B cell (primary cell): ENCODE data around the gene JAM2. TPM values are rescaled to one million over a fixed set of nuclear protein-coding genes. Genes with fewer than 3 reads are reported as not detected.

Experiments used
- ATAC-seq: fragments of 200-7000 bp; cut with Tn5 transposase; one replicate; pipeline ENCODE4 v1.10.0; 2021; ENCODE audit warnings: low read depth, mild to moderate bottlenecking, moderate number of reproducible peaks, moderate library complexity
- CTCF ChIA-PET: fragments of 350-600 bp; sonication (Branson Sonifier 250); formaldehyde crosslinking; loops from one replicate; lab custom pipeline; 2021; ENCODE audit warnings: antibody characterized with exemption, inconsistent platforms; lab: Charles Lee
- POLR2A ChIA-PET: fragments of 350-600 bp; sonication (Branson Sonifier 250); formaldehyde crosslinking; loops from one replicate; lab custom pipeline; 2021; ENCODE audit warnings: antibody characterized with exemption; lab: Charles Lee
- DNase-seq: peaks from one replicate; pipeline ENCODE4 v3.0.0; 2013
- H2AFZ ChIP-seq: 2 replicates; pipeline ENCODE4 v1.6.1; 2012; ENCODE audit warnings: mild to moderate bottlenecking, low read depth, low read length; ENCODE audit not compliant: insufficient read depth, poor library complexity, severe bottlenecking
- H3K27ac ChIP-seq, 2 donors: 1 replicate in 1 of 2; 2 replicates in 1 of 2; pipeline ENCODE4 v1.5.1; 2012 to 2013; ENCODE audit warnings: low read length in 2 of 2, mild to moderate bottlenecking in 2 of 2, moderate library complexity in 1 of 2
- H3K27me3 ChIP-seq, 4 experiments: fragments of 200-600 bp in 1 of 4; sonication (generic) in 1 of 4; replicated peaks in 1 of 4; 1 replicate in 2 of 4; 2 replicates in 2 of 4; pipeline versions ENCODE4 v1.6.1 to v1.7.0; 2013 to 2016; ENCODE audit warnings: low read length in 3 of 4, mild to moderate bottlenecking in 2 of 4, mixed read lengths in 1 of 4, moderate library complexity in 1 of 4; ENCODE audit not compliant: insufficient read depth in 4 of 4, control insufficient read depth in 3 of 4; ENCODE audit errors: control extremely low read depth in 1 of 4
- H3K36me3 ChIP-seq, 2 experiments: replicated peaks in 1 of 2; 1 replicate in 1 of 2; 2 replicates in 1 of 2; pipeline versions ENCODE4 v1.6.1 to v1.7.1; 2013; ENCODE audit warnings: low read length in 1 of 2; ENCODE audit not compliant: insufficient read depth in 2 of 2, control insufficient read depth in 1 of 2; ENCODE audit errors: control extremely low read depth in 1 of 2, extremely low read depth in 1 of 2
- H3K4me1 ChIP-seq, 2 donors: fragments of 200-600 bp in 1 of 2; sonication (generic) in 1 of 2; 1 replicate in 1 of 2; 2 replicates in 1 of 2; pipeline versions ENCODE4 v1.5.1 to v1.6.1; 2013 to 2017; ENCODE audit warnings: low read length in 2 of 2; ENCODE audit not compliant: control insufficient read depth in 2 of 2, insufficient read depth in 2 of 2
- H3K4me2 ChIP-seq: replicated peaks from 2 replicates; pipeline ENCODE3; 2012; ENCODE audit warnings: mild to moderate bottlenecking, low read depth, low read length; ENCODE audit not compliant: poor library complexity, severe bottlenecking
- H3K4me3 ChIP-seq, 5 experiments: fragments of 200-600 bp in 1 of 5; sonication (generic) in 1 of 5; 1 replicate in 3 of 5; 2 replicates in 2 of 5; pipeline versions ENCODE4 v1.5.1 to v1.7.0; 2011 to 2016; ENCODE audit warnings: low read length in 4 of 5, mild to moderate bottlenecking in 4 of 5, low read depth in 2 of 5, control low read depth in 1 of 5, moderate library complexity in 1 of 5; ENCODE audit not compliant: insufficient read depth in 1 of 5; ENCODE audit errors: control extremely low read depth in 1 of 5, extremely low read depth in 1 of 5
- H3K79me2 ChIP-seq: fragments of 200-600 bp; sonication (generic); one replicate; pipeline ENCODE4 v1.6.0; 2016; ENCODE audit warnings: low read length; ENCODE audit not compliant: control insufficient read depth, insufficient read depth
- H3K9ac ChIP-seq: fragments of 200-600 bp; sonication (generic); 2 replicates; pipeline ENCODE4 v1.6.1; 2017; ENCODE audit warnings: mild to moderate bottlenecking, low read length, moderate library complexity
- H3K9me3 ChIP-seq, 3 donors: one replicate each; pipeline versions ENCODE4 v1.6.1 to v1.7.1; 2013; ENCODE audit warnings: low read length in 2 of 3; ENCODE audit not compliant: control insufficient read depth in 2 of 3, insufficient read depth in 1 of 3; ENCODE audit errors: control extremely low read depth in 1 of 3
- H4K20me1 ChIP-seq: 2 replicates; pipeline ENCODE4 v1.6.0; 2012; ENCODE audit warnings: mild to moderate bottlenecking, low read length; ENCODE audit not compliant: insufficient read depth, control insufficient read depth, poor library complexity, severe bottlenecking
- H3K27ac Mint-ChIP-seq: one replicate; pipeline ENCODE4 v1.8.0; 2021; ENCODE audit warnings: mixed read lengths
- H3K27me3 Mint-ChIP-seq: one replicate; pipeline ENCODE4 v1.8.0; 2021; ENCODE audit warnings: mixed read lengths
- H3K4me1 Mint-ChIP-seq: one replicate; pipeline ENCODE4 v1.8.0; 2021; ENCODE audit warnings: mixed read lengths
- H3K4me3 Mint-ChIP-seq: one replicate; pipeline ENCODE4 v1.8.0; 2021; ENCODE audit warnings: mixed read lengths
- H3K9me3 Mint-ChIP-seq: one replicate; pipeline ENCODE4 v1.8.0; 2022; ENCODE audit warnings: mixed read lengths; ENCODE audit not compliant: insufficient read depth
- EZH2 ChIP-seq: IDR thresholded peaks from 2 replicates; pipeline ENCODE4 v1.6.1; 2012; ENCODE audit warnings: borderline replicate concordance, low read depth, mild to moderate bottlenecking, moderate library complexity, low read length; ENCODE audit not compliant: insufficient read depth, poor library complexity, severe bottlenecking
- WGBS: methylation state at CpG from one replicate; pipeline ENCODE4 v1.1.5; 2013; ENCODE audit warnings: missing lambda C conversion rate; ENCODE audit not compliant: insufficient coverage; 5-methylcytosine and 5-hydroxymethylcytosine counted together
- intact Hi-C: fragments of 100-400 bp; cut with micrococcal nuclease; formaldehyde crosslinking; loops from one replicate; pipeline ENCODE4 v1.10.0; 2022
- polyA plus RNA-seq: library from polyadenylated mRNA; depleted of rRNA; stranded (reverse); fragments of >200 nt; gene quantifications from 2 replicates; pipeline ENCODE4 v1.2.3, GENCODE V29; 2012
- total RNA-seq, 2 donors: library from RNA; stranded (reverse); fragments of 120-200 nt in 1 of 2; gene quantifications; 1 replicate in 1 of 2; 2 replicates in 1 of 2; pipeline versions ENCODE4 v1.2.3 to v1.2.4, GENCODE V29; 2013 to 2022
- TF ChIP-seq, protein P1 (sequence below): fragments of 200-600 bp; IDR thresholded peaks from one replicate; pipeline ENCODE4 v1.8.0; 2022; ENCODE audit warnings: antibody characterized with exemption, mild to moderate bottlenecking

JAM2 gene
- total and polyA plus RNA-seq, 2 donors (not counting 1 experiment from before 2014, with no cell fraction given): 0.94 to 1.5 TPM

- 91% methylated on average over 5 of the region's 8 CpGs for WGBS
- Histone ChIP-seq H4K20me1 (no peaks in the 10 kb centered on the region), H3K4me3 (no peak overlapping the region), H2AFZ (no peak overlapping the region), H3K36me3 (no peaks in the 10 kb centered on the region), H3K4me2 (no peak overlapping the region), H3K79me2 (no peaks in the 10 kb centered on the region), H3K27me3 (no peaks in the 10 kb centered on the region), H3K27ac (no peak overlapping the region), H3K9me3 (no peaks in the 10 kb centered on the region), H3K9ac (no peak overlapping the region), H3K4me1 (peaks cover 10 to 11% of the 10 kb centered on the region in 2 donors)
- Mint-ChIP-seq H3K27ac (no peak overlapping the region), H3K27me3 (peaks cover 9% of the 10 kb centered on the region), H3K4me3 (no peak overlapping the region), H3K4me1 (peaks cover 13% of the 10 kb centered on the region), H3K9me3 (no peaks in the 10 kb centered on the region)
- ChIA-PET POLR2A (no interaction called here), CTCF (interaction anchor here (1.5 kb wide), 1 partner anchor 27 kb away, joined by 10 read pairs; no protein-coding TSS in a partner anchor)
- TF ChIP-seq, protein P1, sequence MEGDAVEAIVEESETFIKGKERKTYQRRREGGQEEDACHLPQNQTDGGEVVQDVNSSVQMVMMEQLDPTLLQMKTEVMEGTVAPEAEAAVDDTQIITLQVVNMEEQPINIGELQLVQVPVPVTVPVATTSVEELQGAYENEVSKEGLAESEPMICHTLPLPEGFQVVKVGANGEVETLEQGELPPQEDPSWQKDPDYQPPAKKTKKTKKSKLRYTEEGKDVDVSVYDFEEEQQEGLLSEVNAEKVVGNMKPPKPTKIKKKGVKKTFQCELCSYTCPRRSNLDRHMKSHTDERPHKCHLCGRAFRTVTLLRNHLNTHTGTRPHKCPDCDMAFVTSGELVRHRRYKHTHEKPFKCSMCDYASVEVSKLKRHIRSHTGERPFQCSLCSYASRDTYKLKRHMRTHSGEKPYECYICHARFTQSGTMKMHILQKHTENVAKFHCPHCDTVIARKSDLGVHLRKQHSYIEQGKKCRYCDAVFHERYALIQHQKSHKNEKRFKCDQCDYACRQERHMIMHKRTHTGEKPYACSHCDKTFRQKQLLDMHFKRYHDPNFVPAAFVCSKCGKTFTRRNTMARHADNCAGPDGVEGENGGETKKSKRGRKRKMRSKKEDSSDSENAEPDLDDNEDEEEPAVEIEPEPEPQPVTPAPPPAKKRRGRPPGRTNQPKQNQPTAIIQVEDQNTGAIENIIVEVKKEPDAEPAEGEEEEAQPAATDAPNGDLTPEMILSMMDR: no peak
- no peak for TF ChIP-seq EZH2
- no peak for DNase-seq
- ATAC-seq: no peak
- intact Hi-C loops: no loop called here
Observed at GRCh38 chr21:25635310-25635709, 3.7 kb upstream of the JAM2 start.

GRCh38 chr21:25636727-25637126 is 2.3 kb upstream of the JAM2 start:
- H3K4me1 Mint-ChIP-seq: peaks cover 19% of the 10 kb centered on the region
- H3K27me3 ChIP-seq: no peaks in the 10 kb centered on the region
- no CpG with 5 or more reads among the region's 2 CpGs for WGBS
- ChIA-PET CTCF (interaction anchor here (1.5 to 1.6 kb wide), 2 partner anchors 26 to 28 kb away, joined by 4 to 10 read pairs; no protein-coding TSS in a partner anchor), POLR2A (no interaction called here)
- H3K4me3 Mint-ChIP-seq: no peak overlapping the region
- intact Hi-C loops: no loop called here
- no peaks in the 10 kb centered on the region for H3K9me3 Mint-ChIP-seq
- ATAC-seq (no peak), DNase-seq (no peak)
- H3K36me3 ChIP-seq: no peaks in the 10 kb centered on the region
- no peak overlapping the region for H2AFZ ChIP-seq
- H3K4me2 ChIP-seq: no peak overlapping the region
- peaks cover 9% of the 10 kb centered on the region for H3K27me3 Mint-ChIP-seq
- H4K20me1 ChIP-seq: no peaks in the 10 kb centered on the region
- no peak overlapping the region for H3K27ac Mint-ChIP-seq
- peaks cover 13 to 14% of the 10 kb centered on the region in 2 donors for H3K4me1 ChIP-seq
- no peak overlapping the region for H3K27ac ChIP-seq
- H3K9me3 ChIP-seq: no peaks in the 10 kb centered on the region
- H3K9ac ChIP-seq: no peak overlapping the region
- no peak overlapping the region for H3K4me3 ChIP-seq
- TF ChIP-seq, protein P1: no peak
- no peak for TF ChIP-seq EZH2
- no peaks in the 10 kb centered on the region for H3K79me2 ChIP-seq
